NCI-H128 (cell line): ENCODE measurements around the gene SHISA4.
A peak's percentile ranks its signal among the peaks of the same experiment; 100 is the strongest.

Experiments
- DNase-seq: peaks from one replicate; lab custom pipeline; 2025; ENCODE audit not compliant: unreplicated experiment; lab: John Stamatoyannopoulos, UW

The SHISA4 gene

DNA sequence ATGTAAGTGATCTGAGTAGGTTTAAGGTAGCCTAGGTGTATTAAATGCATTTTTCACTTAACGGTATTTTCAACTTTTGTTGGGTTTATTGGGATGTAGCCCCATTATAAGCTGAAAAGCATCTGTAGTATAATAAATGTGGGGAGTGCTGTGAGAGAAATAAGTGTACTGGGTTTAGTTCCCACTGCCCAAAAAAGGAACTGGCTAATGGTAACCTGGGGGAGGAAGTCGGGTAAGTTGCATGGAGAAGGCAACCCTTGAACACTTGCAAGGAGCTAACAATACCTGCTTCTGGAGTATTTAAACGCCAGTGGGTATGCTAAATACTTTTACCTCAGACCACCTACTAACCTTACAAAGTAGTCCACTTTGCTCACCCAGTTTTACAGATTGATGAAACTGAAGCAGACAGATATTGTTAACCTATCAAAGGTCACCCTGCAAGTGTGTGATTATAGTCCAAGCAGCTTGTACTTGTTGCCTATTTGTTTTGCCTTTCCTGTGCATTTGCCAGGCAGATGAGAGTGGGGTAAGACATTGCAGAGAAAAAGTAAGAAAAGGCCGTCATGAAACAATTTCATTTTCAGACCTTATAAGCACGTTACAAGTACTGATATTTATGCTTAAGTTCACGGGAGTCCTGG lies 7.6 kb upstream of the SHISA4 start:
- no peak for DNase-seq

DNA sequence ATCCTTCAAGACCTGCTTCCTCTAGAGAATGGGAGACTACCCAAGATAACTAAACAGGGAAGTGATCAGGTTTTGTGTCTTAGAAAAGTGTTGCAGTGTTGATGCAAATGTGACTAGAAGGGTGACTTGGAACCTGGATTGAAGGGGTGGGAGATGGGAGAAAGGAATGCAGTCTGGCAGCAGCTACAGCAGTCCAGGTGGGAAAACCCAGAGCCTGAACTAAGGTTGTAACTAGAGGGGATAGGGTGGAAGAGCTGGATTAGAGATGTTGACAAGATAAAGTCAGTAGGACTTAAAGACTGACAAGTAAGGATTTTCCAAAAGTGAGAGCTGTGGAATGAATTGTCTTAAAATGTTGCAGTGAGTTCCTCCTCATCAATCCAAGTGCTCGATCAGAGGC lies 7.1 kb upstream of the SHISA4 start:
- DNase-seq: no peak

DNA sequence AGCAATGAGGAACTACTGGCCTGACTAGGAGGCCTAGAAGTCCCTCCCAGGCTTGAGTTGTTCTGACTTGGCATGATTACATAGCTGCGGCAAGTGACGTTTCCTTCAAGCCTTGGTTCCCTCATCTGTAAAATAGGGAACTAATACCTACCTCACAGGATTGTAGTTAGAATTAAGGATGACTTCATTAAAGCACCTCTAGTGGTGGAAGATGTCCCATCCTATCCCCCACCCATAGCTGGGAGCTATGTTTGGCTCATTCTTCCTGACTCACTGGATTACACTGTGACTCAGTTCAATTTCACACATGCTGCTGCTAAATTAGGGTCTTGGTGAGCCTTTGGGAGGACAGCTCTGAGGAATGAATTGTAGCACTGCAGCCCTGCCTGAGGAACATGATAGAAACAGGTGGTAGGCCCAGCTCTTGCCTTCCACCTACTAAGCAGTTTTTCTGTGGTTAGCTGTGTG lies 6.0 kb upstream of the SHISA4 start:
- no peak for DNase-seq

DNA sequence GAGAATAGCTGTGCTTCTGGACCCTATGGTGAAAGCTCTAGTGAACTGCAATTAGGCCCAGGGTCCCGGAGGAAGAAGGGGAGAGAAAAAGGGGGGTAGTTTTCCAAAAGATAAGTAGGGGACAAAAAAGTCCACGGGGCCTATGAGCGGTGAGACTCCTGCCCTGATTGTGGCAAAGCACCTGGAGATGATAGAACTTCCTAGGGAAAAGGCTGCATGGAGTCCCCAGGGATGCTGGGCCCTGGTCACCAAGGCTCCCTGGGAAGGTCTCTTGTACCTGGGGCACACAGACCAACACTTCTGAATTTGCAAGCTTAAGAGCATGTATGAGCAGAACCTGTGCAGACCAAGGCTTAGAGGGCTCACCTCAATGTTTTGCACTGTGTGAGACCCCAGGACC lies 5.4 kb upstream of the SHISA4 start:
- DNase-seq: no peak

DNA sequence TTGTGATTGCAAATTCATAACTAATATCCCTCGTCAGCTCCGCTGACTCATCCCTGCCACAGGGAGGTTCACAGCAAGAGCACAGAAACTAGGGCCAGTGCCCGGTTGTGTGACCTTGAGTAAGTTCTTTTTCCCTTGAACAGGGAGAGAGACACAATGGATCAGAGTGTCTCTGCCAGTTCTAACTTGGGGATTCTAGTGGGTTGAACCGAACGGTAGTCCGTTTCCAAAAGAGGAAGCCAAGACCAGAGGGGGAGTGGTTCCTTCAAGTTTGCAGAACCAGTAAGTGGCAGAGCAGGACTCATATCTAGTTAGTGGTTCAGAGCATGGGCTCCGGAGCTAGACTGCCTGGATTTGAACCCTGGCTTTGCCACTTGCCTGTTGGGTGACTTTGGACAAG lies 4.9 kb upstream of the SHISA4 start:
- no peak for DNase-seq

DNA sequence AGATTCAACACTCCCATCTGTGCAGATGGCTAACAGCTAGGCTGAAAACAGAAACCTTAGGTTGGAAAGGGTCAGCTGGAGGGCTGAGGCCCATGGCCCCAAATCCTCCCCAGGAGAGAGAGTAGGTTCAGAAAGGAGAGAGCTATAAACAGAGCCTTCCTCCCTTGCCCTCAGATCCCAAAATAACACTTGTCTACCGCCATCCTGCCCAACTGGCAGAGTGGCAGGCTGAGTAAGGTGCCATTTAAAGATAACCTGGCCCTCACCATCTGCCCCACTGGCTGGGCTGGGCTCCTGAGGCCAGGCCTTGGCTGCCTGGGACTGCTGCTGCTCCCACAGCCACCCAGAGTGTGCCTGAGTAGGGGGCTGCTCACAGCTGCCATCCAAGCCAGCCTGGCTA lies 4.3 kb upstream of the SHISA4 start:
- no peak for DNase-seq

DNA sequence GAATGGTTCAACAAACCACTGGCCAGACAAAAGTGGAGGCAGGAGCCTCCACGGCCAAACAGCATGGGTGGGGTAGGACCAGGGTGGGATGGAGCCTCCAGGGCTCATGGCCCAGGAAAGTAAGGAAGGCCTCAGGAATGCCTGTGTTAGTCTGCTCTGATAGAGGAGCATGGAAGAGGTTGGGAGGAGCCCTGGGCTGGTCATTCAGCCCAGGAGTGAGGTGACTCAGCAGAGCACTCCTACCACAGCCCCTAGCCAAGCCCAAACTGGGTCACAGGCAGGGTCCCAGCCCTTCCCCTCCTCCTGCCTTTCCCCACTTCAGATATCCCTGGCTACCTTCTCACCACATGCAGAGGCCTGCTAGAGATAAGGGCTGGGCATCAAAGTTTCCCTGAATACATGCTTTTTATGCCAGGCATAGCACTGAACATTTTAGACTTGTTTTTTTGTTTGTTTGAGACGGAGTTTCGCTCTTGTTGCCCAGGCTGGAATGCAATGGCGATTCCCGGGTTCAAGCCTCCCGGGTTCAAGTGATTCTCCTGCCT lies 3.1 kb upstream of the SHISA4 start:
- no peak for DNase-seq

DNA sequence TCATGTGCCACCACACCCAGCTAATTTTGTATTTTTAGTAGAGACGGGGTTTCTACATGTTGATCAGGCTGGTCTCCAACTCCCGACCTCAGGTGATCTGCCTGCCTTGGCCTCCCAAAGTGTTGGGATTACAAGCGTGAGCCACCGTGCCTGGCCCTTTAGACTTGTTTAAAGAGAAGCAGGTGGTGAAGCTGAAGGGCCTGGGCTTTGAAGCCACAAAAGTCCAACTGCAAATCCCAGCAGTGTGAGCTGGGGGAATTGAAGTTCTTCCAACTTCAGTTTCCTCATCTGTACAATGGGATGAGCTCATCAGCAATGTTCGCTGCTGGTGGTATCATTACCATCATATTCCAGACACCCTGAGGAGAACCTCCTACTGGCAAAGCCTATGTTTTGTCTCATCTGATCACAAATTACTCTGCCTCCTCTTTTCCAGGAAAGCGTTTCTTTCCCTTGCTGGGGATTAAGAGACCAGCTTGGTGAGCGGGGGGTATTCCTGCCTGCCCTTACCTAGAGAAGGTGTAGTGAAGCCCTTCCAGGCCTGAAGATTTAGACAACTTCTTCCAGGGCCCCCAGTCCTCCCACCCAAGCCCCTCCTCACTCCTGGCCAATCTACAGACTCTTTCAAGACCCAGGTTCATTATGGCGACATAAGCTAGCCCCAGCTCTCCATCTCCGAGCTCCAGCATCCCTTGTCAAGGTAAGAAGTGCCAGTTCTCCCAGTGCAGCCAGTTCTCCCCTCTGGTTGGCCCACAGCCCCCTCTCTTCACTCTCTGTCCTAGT lies 2.4 kb upstream of the SHISA4 start:
- no peak for DNase-seq

DNA sequence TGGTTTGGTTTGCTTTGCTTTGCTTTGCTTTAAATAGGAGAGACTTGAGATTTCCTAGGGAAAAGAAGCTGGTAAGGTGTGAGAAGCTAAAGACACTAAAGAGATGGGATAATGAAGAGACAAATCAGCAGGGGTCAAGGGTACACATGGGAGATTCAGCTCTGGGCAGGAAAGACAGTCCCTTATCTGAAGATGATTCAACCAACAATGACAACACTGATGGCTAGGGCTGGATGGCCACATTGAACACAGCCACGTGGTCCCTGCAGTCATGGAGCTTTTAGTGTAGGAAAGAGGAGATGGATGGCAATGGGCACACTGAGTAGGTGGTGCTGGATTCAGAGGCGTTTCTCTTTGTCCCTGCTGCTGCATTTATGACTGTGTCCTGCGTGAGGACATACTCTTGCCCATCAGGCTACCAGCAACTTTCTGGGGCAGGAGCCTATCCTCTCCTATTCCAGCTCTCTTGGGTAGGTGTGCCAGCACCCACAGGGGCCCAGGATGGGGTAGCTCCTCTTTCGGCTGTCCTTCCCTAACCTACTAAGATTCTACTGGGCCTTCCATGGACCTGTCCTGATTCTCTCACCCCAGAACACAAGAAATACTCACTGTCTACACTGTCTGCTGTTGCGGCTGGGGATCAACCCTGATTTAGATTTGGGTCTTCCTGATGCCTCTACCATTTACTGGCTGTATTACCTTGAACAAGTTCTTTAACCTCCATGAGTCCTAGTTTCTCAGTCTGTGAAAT lies 1.4 kb upstream of the SHISA4 start:
- DNase-seq: no peak

DNA sequence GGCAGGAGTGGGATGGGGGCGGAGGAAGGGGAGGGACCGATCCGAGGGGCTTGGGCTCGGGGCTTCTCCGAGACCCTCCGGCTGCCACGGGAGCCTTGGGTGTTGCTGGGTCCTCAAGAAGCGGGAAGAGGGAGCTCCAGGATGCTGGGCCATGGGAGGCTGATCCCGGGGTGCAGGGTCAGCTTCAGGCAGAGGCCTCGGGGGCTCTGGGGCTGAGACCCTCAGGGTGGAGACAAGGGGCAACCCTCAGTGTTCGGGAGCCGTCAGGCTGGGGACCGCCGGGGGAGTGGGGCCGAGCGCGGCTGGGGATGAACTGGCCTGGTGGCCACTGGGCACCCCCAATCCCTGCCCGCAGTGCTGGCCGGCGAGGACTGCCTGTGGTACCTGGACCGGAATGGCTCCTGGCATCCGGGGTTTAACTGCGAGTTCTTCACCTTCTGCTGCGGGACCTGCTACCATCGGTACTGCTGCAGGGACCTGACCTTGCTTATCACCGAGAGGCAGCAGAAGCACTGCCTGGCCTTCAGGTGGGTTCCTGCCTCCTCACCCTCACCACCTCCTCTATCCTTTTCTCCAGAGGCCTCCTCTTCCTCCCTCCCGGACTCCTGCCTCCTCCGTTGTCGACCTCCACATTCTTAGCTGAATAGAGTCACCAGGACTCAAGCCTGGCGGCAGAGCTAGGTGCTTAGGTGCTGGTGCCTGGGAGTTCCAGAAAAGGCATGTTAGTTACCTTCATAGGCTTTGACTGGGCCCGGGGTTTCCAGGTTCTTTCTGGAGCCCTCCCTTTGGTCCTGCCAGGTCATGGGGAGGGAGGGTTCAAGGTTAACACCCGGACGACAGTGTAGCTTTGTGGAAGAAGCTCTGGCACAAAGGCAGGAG lies 631 bp downstream of the SHISA4 start:
- DNase-seq: no peak

DNA sequence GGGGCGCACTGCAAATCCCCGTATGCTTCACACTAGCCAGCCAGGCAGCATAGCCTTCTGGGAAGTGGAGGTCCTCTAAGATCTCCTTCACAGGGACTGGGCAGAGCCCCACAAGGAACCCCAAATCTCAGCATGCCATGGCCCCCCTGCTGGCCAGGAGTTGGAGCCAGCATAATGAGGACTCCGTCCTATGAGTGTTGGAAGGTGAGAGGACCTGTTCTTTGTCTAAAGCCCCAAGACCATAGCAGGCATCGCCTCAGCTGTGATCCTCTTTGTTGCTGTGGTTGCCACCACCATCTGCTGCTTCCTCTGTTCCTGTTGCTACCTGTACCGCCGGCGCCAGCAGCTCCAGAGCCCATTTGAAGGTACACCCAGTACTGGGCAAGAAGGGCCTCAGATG lies 1.5 kb downstream of the SHISA4 start:
- no peak for DNase-seq

DNA sequence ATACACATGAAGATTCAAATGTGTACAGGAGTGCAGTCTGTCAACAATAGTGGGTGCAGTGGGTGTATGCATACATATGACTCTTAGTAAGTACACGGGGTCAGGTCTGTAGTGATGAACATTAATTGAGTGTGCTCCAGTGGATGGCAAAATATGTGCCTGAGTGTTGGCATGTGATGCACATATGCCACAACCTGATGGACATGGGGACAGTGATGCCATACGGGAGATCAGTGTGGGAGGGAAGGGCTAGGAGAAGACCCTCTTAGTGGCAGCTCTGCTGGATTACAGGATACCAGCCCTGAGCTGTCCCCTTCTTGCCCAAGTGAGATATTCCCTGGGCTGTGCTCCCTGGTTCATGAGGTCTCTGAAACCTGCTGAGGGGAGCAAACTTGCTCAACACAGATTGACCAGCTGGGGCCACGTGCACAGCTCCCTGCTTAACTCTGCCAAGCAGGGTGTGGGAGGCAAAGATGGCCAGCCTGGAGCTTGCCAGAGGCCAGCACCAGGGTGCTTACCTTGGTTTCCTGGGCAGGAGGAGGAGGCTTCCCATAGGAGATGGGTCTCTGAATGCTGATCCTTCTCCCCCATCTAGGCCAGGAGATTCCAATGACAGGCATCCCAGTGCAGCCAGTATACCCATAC lies 2.2 kb downstream of the SHISA4 start:
- DNase-seq: no peak

DNA sequence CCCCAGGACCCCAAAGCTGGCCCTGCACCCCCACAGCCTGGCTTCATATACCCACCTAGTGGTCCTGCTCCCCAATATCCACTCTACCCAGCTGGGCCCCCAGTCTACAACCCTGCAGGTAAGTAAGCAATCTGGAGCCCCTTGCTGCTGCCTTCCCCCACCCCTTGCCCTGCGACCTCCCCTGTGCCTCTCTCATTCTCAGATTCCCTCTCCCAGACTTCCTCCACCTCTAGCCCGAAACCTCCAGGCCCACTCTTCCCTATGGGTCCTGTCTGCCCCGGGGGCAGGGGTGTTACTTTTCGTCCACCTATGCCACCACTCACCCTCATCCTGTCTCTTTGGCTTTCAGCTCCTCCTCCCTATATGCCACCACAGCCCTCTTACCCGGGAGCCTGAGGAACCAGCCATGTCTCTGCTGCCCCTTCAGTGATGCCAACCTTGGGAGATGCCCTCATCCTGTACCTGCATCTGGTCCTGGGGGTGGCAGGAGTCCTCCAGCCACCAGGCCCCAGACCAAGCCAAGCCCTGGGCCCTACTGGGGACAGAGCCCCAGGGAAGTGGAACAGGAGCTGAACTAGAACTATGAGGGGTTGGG lies 2.9 kb downstream of the SHISA4 start:
- DNase-seq: no peak

DNA sequence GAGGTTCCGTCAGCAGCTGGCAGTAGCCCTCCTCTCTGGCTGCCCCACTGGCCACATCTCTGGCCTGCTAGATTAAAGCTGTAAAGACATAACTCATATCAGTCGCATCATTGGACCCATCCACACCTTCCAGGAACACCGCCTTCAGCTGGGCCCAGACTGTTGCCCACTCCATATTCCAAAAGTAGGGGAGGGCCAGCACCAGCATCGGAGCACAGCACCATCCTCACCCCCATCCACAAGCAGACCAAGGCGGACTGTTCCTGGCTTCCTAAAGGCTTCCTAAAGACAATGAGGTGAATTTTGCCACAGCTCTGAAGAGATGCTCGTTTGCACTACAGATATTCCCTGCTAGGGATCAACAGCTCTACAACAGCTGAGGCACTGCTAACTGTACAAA lies 3.5 kb downstream of the SHISA4 start:
- DNase-seq: no peak

DNA sequence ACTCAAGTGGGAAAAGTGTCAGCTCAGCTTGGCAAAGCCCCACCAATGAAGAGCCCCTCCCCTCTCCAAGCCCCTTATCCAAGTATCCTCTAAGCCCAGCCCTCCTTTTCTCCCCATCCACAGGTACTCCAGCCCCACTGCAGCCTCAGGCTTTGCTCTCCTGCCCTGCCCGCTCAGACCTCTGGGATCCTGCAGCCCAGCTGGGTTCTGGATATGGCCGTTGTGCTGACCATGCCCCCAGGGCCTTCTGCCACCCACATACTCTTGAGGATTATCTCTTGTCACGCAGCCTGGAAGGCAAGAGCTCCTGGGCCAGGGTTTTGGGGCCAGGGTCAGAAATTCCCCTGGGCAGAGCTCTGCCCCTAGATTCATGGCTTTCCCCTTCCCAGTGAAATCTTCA lies 4.7 kb downstream of the SHISA4 start:
- DNase-seq: no peak

DNA sequence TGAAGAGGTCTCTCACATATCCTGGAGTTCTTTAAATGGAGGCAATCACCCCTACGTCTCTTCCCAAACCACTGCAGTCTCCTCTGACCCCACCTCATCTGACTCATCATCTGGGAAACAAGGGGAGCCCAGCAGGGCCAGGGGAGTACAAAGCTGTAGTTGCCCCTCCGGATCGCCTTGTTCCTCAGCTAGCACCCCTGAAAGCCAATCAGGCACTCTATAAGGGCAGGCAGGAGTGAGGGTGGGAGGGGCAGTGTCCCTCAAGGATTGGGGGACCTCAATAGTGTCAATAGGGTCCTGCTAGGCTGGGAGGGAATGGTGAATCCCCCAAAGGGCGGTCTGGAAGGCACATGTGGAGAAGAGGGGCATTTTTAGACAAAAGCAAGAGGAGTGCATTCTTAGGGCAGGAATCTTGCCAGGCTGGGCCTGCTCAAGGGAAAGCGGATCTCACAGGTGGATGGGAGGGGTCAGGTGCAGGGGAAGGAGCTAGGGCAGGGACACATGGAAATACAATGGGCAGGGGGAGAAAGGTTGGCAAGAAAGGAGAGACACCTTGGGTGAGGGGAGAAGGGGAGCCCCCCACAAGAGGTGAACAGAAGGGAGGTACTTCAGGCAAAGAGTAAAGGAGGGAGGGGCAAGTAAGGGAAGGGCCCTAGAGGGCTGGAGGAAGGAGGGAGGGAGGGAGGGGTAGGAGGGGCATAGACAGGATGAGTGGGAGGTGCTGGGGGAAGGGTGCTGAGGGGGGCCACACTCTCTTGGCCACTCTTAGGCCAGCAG lies 5.8 kb downstream of the SHISA4 start:
- no peak for DNase-seq

DNA sequence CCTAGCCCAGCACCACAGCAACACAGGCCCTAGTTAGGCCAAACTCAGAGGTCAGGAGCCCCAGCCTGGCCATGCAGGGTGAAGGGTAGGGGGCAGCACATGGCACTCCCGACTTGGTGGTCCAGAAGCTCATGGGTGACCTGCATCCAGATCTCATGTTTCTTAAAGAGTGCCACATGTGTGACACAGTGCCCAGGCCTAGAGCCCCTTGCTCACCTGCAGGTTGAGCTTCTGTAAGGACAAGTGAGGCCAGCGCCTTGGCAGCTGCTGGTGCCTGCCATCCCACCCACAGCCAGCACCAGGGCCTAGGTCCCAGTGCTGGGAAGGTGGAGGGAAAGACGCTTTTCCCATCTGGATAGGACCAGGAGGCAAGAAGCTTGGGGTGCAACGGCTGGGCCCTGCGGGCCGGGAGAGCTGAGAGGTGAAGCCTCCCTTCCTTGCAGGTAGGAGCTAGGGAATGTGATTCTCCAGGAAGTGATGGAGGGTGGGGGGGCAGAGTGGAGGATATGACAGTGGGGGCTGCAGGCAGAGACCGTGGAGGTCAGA lies 6.5 kb downstream of the SHISA4 start:
- DNase-seq: no peak

DNA sequence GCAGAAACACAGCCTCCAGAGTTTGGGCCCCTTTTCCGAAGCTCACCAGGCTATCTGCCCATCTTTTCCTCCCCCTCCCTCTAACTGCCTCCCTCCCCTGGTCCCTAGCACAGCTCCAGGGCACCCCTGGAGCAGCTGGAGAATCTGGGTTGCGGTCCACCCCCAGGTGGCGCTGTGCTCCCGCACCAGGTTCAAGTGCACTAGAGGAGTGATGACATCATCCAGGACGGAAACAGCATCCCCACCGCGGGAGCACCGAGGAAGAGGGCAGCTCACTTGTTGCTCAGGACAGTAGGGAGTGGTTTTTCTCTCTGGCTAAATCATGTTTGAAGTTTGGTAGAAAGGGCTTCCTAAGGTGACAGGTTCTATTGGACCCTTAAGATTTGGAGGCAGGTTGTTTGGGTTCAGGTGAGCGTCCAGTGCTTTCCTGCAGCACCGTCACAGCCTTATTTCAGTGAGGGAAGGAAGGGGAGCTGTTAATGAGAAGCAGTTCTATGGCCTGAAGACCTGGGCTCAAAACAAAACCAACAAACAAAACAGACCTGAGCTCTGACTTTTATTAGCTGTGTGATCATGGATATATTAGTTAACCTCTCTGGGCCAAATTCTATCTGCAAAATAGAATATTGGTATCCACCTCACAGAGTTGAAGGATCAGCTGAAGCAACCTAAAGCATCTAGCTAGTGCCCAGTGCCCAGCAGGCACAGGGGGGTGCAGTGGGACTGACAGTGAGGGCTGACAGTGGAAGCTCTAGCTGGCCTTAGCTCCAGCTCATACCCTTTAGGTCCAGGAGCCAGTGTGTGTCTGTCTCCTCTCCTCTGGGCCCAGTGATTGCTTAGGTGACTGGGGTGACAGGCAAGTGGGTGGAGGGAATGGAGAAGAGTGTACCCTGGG lies 7.5 kb downstream of the SHISA4 start:
- peak; percentile 80 for DNase-seq
